A549 (cell line): ENCODE measurements around the gene ZNF350. TPM values are rescaled to one million over a fixed set of nuclear protein-coding genes. Genes with fewer than 3 reads are reported as not detected.

ENCODE experiments used
- ATAC-seq, 2 experiments: fragments of 200-7000 bp in 1 of 2; fragments of >200 bp in 1 of 2; cut with Nextera tagmentation in 1 of 2; cut with Tn5 transposase in 1 of 2; 3 replicates each; pipeline versions ENCODE4 v1.8.0 to v1.9.1; 2018 to 2020; ENCODE audit warnings: mild to moderate bottlenecking in 1 of 2, moderate library complexity in 1 of 2
- CTCF ChIA-PET: fragments of 300-600 bp; sonication (Branson Sonifier 250); formaldehyde crosslinking; extraction: SDS; loops from one replicate; lab custom pipeline; 2021; ENCODE audit warnings: antibody characterized with exemption, inconsistent platforms; lab: Yijun Ruan, JAX
- POLR2A ChIA-PET: fragments of 350-600 bp; formaldehyde crosslinking; extraction: SDS; loops from one replicate; lab custom pipeline; 2021; ENCODE audit warnings: antibody characterized with exemption, inconsistent platforms; lab: Yijun Ruan, JAX
- DNase-seq, 2 experiments: peaks; one replicate each; pipeline versions ENCODE4 v3.0.0 to v3.0.0-alpha.2; 2011 to 2016; ENCODE audit warnings: low read depth in 1 of 2, low spot score in 1 of 2
- FAIRE-seq: peaks from 2 replicates; lab custom pipeline; 2011; peaks lifted over from hg19 to GRCh38; lab: Jason Lieb, UNC
- H3K27ac ChIP-seq, 2 experiments: fragments of >200 bp; sonication (Bioruptor Twin); formaldehyde crosslinking; 3 replicates each; pipeline ENCODE4 v1.5.1; 2016 to 2017
- H3K4me1 ChIP-seq: fragments of >200 bp; sonication (Bioruptor Twin); formaldehyde crosslinking; 3 replicates; pipeline ENCODE4 v1.6.1; 2016
- H3K4me2 ChIP-seq: fragments of >200 bp; sonication (Bioruptor Twin); formaldehyde crosslinking; 3 replicates; pipeline ENCODE4 v1.6.1; 2016
- H3K4me3 ChIP-seq: fragments of >200 bp; sonication (Bioruptor Twin); formaldehyde crosslinking; 3 replicates; pipeline ENCODE4 v1.5.1; 2016
- H3K9me3 ChIP-seq: fragments of >200 bp; sonication (Bioruptor Twin); formaldehyde crosslinking; 3 replicates; pipeline ENCODE4 v1.6.1; 2016
- ATOH8 ChIP-seq: fragments of 250-450 bp; sonication (Bioruptor Pico); IDR thresholded peaks from 2 replicates; pipeline ENCODE4 v1.5.0; 2020; ENCODE audit warnings: low read depth, mild to moderate bottlenecking, moderate library complexity
- BHLHE40 ChIP-seq: IDR thresholded peaks from 2 replicates; pipeline ENCODE4 v1.6.1; 2012; ENCODE audit warnings: low read depth, low read length, inconsistent platforms
- CBX8 ChIP-seq: fragments of 200-600 bp; sonication (generic); IDR thresholded peaks from 2 replicates; pipeline ENCODE4 v1.6.1; 2016
- CHD4 ChIP-seq: fragments of 200-600 bp; sonication (generic); IDR thresholded peaks from 2 replicates; pipeline ENCODE4 v1.6.1; 2016; ENCODE audit warnings: antibody characterized with exemption, mild to moderate bottlenecking, borderline replicate concordance
- E2F6 ChIP-seq: IDR thresholded peaks from 2 replicates; pipeline ENCODE4 v1.6.1; 2012; ENCODE audit warnings: low read depth, borderline replicate concordance
- EHF ChIP-seq: fragments of 250-450 bp; sonication (Bioruptor Pico); IDR thresholded peaks from 2 replicates; pipeline ENCODE4 v1.5.0; 2020; ENCODE audit warnings: mild to moderate bottlenecking
- EP300 ChIP-seq, 2 experiments: fragments of >200 bp; sonication (Bioruptor Twin); formaldehyde crosslinking; IDR thresholded peaks; 2 replicates in 1 of 2; 3 replicates in 1 of 2; pipeline ENCODE4 v1.6.1; 2016 to 2017
- ESRRA ChIP-seq: fragments of 150-350 bp; IDR thresholded peaks from 2 replicates; pipeline ENCODE4 v1.6.1; 2014; ENCODE audit warnings: mild to moderate bottlenecking, low read length, borderline replicate concordance
- GATA3 ChIP-seq: IDR thresholded peaks from 2 replicates; pipeline ENCODE4 v1.6.1; 2012; ENCODE audit warnings: borderline replicate concordance
- HEYL ChIP-seq: fragments of 250-450 bp; sonication (Bioruptor Pico); IDR thresholded peaks from 2 replicates; pipeline ENCODE4 v1.8.0; 2021; ENCODE audit warnings: mild to moderate bottlenecking, moderate library complexity
- HMGXB4 ChIP-seq: fragments of 250-450 bp; sonication (Bioruptor Pico); IDR thresholded peaks from 2 replicates; pipeline ENCODE4 v1.5.0; 2021; ENCODE audit warnings: mild to moderate bottlenecking, moderate library complexity, borderline replicate concordance
- HOXB13 ChIP-seq: fragments of 250-450 bp; sonication (Bioruptor Pico); IDR thresholded peaks from 2 replicates; pipeline ENCODE4 v1.5.0; 2020; ENCODE audit warnings: low read depth, mild to moderate bottlenecking, moderate library complexity
- HOXB5 ChIP-seq: fragments of 250-450 bp; sonication (Bioruptor Pico); IDR thresholded peaks from 2 replicates; pipeline ENCODE4 v1.5.0; 2020; ENCODE audit warnings: mild to moderate bottlenecking, moderate library complexity
- JUN ChIP-seq, 2 experiments: fragments of >200 bp; sonication (Bioruptor Twin); formaldehyde crosslinking; IDR thresholded peaks; 2 replicates in 1 of 2; 3 replicates in 1 of 2; pipeline ENCODE4 v1.6.1; 2016 to 2017
- MAX ChIP-seq: IDR thresholded peaks from 2 replicates; pipeline ENCODE4 v1.6.1; 2012
- NFE2L2 ChIP-seq: fragments of 150-350 bp; conservative IDR thresholded peaks from 2 replicates; pipeline ENCODE4 v1.6.1; 2014; ENCODE audit warnings: low read length
- NR3C1 ChIP-seq: fragments of >200 bp; sonication (Bioruptor Twin); formaldehyde crosslinking; IDR thresholded peaks from 3 replicates; pipeline ENCODE4 v1.6.1; 2017
- PHF8 ChIP-seq: fragments of 200-600 bp; sonication (generic); IDR thresholded peaks from 2 replicates; pipeline ENCODE4 v1.6.1; 2016; ENCODE audit warnings: low read depth, mild to moderate bottlenecking, antibody characterized with exemption, moderate library complexity, borderline replicate concordance
- POLR2A ChIP-seq: IDR thresholded peaks from 2 replicates; pipeline ENCODE4 v1.6.1; 2012; ENCODE audit warnings: mild to moderate bottlenecking, low read length
- RFX5 ChIP-seq: fragments of 450-650 bp; IDR thresholded peaks from 2 replicates; pipeline ENCODE4 v1.7.1; 2014; ENCODE audit warnings: antibody characterized with exemption, mild to moderate bottlenecking, moderate library complexity
- SREBF2 ChIP-seq: fragments of 450-650 bp; IDR thresholded peaks from 2 replicates; pipeline ENCODE4 v1.6.1; 2014; ENCODE audit warnings: mild to moderate bottlenecking, moderate library complexity
- TP53 ChIP-seq: fragments of 250-450 bp; sonication (Bioruptor Pico); IDR thresholded peaks from 2 replicates; pipeline ENCODE4 v1.5.0; 2021; ENCODE audit warnings: mild to moderate bottlenecking, moderate library complexity
- USF2 ChIP-seq: fragments of 450-650 bp; IDR thresholded peaks from 2 replicates; pipeline ENCODE4 v1.6.1; 2014; ENCODE audit warnings: antibody characterized with exemption
- ZC3H11A ChIP-seq: fragments of 450-650 bp; IDR thresholded peaks from 2 replicates; pipeline ENCODE4 v1.6.1; 2014; ENCODE audit warnings: antibody characterized with exemption, mild to moderate bottlenecking
- ZFP36 ChIP-seq: fragments of 450-650 bp; IDR thresholded peaks from 2 replicates; pipeline ENCODE4 v1.6.1; 2014; ENCODE audit warnings: borderline replicate concordance; ENCODE audit not compliant: partially characterized antibody
- ZNF302 ChIP-seq: fragments of 250-450 bp; sonication (Bioruptor Pico); IDR thresholded peaks from 2 replicates; pipeline ENCODE4 v1.9.0; 2021; ENCODE audit warnings: inconsistent platforms, mild to moderate bottlenecking, moderate library complexity
- WGBS: methylation state at CpG from one replicate; pipeline ENCODE4 v1.1.6; 2017; ENCODE audit errors: missing lambda C conversion rate; 5-methylcytosine and 5-hydroxymethylcytosine counted together
- polyA minus RNA-seq: library from RNA; depleted of rRNA, polyadenylated mRNA; stranded (reverse); fragments of >200 nt; gene quantifications from 2 replicates; pipeline ENCODE4 v1.2.3, GENCODE V29; 2011; rRNA and poly(A)+ RNA removed
- polyA plus RNA-seq, 4 experiments: library from polyadenylated mRNA; depleted of rRNA in 3 of 4; stranded (reverse); fragments of >200 nt; fragmentation: RNase III in 1 of 4; extraction: RNeasy Plus Mini Kit Qiagen cat#74134 plus additional on column Dnase treatment in 1 of 4; gene quantifications; 2 replicates in 3 of 4; 3 replicates in 1 of 4; pipeline ENCODE4 v1.2.3, GENCODE V29; 2011 to 2017
- TF ChIP-seq, protein P1 (sequence below): IDR thresholded peaks from 2 replicates; pipeline ENCODE4 v1.6.1; 2012
- TF ChIP-seq, protein P2 (sequence below): fragments of 200-600 bp; sonication (generic); IDR thresholded peaks from 2 replicates; pipeline ENCODE4 v1.6.1; 2016; ENCODE audit warnings: antibody characterized with exemption, mild to moderate bottlenecking, moderate library complexity

Gene ZNF350
- polyA plus RNA-seq (2011; rRNA removed) (8.4 and 10.1 TPM in 2 replicates), polyA plus RNA-seq (2017; fragmentation: RNase III; extraction: RNeasy Plus Mini Kit Qiagen cat#74134 plus additional on column Dnase treatment) (5.8 to 8.2 TPM (median 6.0 TPM) in 3 replicates), polyA minus RNA-seq (7.3 and 7.6 TPM in 2 replicates)
- polyA plus RNA-seq (2012; cell fraction: cytosol; rRNA removed): 2.5 and 2.7 TPM in 2 replicates
- 2.0 and 2.4 TPM in 2 replicates for polyA plus RNA-seq (2012; cell fraction: nucleus; rRNA removed)

DNA sequence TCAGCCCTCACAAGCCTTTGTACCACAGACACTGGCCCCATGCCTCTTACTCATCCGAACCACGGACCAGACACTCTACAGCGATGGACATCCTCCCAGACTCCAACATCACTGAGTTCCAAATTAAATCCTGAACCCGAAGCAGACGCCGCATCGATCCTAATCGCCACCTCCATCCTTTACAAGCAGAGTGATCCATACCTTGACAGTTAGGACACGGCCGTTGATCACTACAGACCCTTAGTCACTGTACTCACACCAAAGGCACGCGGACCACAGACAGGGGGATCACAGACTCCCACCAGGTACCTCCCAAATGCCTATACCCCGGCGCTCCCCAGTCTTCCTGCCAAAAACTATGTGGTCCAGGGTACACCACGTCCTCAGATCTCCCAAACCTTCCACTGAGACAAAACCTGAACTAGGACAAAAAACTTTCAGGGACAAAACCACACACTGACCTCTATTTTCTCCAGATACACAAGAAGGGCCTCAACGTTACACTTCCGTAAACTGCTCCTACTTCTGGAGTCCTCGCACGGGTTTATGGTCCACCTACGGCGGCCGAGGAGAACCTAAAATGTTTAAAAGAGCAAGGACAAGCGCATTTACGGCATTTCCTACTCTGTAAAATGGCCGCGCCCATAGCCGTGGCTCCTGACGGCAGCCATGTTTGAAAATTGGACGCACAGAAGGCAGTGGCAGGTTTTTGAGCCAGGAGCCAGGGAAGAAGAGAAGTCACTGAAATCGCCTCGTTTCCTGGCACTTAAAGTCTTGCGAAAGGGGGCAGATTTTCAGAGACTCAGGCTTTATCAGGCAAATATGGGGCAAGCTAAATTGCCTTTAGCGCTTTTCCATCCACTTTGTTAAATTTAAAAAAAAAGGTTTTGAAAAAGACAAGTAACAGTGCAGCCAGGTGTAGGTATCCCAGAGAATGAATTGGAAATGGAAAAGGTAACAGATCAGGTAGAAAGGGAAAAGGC lies at the start of gene ZNF350:
Gene ZNF350, minus strand, starts transcription at position 532 of the 983 bp plus-strand sequence. CDS start 12,480 bp downstream, outside the sequence.
- Histone ChIP-seq H3K4me2 (peak within 1 kb of the TSS; percentile 48), H3K4me3 (peak within 1 kb of the TSS; percentile 78), H3K27ac (peak within 1 kb of the TSS; percentile 54 to 75; a peak in 5 of 6 replicates), H3K4me1 (no peaks in the 10 kb centered on the region), H3K9me3 (peaks cover 94% of the 10 kb centered on the region)
- ChIA-PET POLR2A (no interaction called here), CTCF (interaction anchor here (0.6 to 0.7 kb wide), 2 partner anchors 8 to 378 kb away, joined by 3 read pairs; no protein-coding TSS in a partner anchor)
- DNase-seq: peak; percentile 50 to 98
- 8% methylated on average over 33 of the region's 33 CpGs for WGBS
- FAIRE-seq: peak; percentile 82
- peak; percentile 95 to 97 for ATAC-seq
- 0 out of 2 replicates have a peak, but pooled peaks have one; percentile 34 for TF ChIP-seq E2F6
- TF ChIP-seq HOXB5 (CRISPR knock-in tag): peak; percentile 61; the same call in 1 of the 2 replicates
- no peak for TF ChIP-seq ZFP36
- TF ChIP-seq MAX: peak; percentile 72; the same call in 1 of the 2 replicates
- TF ChIP-seq NR3C1: no peak
- no peak for TF ChIP-seq ESRRA
- TF ChIP-seq, protein P1, sequence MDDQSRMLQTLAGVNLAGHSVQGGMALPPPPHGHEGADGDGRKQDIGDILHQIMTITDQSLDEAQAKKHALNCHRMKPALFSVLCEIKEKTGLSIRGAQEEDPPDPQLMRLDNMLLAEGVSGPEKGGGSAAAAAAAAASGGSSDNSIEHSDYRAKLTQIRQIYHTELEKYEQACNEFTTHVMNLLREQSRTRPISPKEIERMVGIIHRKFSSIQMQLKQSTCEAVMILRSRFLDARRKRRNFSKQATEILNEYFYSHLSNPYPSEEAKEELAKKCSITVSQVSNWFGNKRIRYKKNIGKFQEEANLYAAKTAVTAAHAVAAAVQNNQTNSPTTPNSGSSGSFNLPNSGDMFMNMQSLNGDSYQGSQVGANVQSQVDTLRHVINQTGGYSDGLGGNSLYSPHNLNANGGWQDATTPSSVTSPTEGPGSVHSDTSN: peak; percentile 25; the same call in 1 of the 2 replicates
- peak; percentile 42; the same call in 1 of the 2 replicates for TF ChIP-seq GATA3
- no peak for TF ChIP-seq EP300 (IDR thresholded peaks at IDR 0.05)
- TF ChIP-seq RFX5: no peak
- TF ChIP-seq PHF8: peak; percentile 65
- no peak for TF ChIP-seq BHLHE40
- TF ChIP-seq JUN (IDR thresholded peaks at IDR 0.05): peak in 1 of 2 experiments; percentile 68; a peak in 3 of 5 replicates
- TF ChIP-seq, protein P2, sequence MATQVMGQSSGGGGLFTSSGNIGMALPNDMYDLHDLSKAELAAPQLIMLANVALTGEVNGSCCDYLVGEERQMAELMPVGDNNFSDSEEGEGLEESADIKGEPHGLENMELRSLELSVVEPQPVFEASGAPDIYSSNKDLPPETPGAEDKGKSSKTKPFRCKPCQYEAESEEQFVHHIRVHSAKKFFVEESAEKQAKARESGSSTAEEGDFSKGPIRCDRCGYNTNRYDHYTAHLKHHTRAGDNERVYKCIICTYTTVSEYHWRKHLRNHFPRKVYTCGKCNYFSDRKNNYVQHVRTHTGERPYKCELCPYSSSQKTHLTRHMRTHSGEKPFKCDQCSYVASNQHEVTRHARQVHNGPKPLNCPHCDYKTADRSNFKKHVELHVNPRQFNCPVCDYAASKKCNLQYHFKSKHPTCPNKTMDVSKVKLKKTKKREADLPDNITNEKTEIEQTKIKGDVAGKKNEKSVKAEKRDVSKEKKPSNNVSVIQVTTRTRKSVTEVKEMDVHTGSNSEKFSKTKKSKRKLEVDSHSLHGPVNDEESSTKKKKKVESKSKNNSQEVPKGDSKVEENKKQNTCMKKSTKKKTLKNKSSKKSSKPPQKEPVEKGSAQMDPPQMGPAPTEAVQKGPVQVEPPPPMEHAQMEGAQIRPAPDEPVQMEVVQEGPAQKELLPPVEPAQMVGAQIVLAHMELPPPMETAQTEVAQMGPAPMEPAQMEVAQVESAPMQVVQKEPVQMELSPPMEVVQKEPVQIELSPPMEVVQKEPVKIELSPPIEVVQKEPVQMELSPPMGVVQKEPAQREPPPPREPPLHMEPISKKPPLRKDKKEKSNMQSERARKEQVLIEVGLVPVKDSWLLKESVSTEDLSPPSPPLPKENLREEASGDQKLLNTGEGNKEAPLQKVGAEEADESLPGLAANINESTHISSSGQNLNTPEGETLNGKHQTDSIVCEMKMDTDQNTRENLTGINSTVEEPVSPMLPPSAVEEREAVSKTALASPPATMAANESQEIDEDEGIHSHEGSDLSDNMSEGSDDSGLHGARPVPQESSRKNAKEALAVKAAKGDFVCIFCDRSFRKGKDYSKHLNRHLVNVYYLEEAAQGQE: no peak
- no peak for TF ChIP-seq CHD4
- TF ChIP-seq EHF (CRISPR knock-in tag): 0 out of 2 replicates have a peak, but pooled peaks have one; percentile 57
- 0 out of 2 replicates have a peak, but pooled peaks have one; percentile 65 for TF ChIP-seq ATOH8
- TF ChIP-seq ZC3H11A: no peak
- no peak for TF ChIP-seq CBX8
- peak; percentile 76; the same call in 1 of the 2 replicates for TF ChIP-seq HOXB13 (CRISPR knock-in tag)
- TF ChIP-seq USF2: no peak
- no peak for TF ChIP-seq TP53
- no peak for TF ChIP-seq NFE2L2
- TF ChIP-seq HEYL (CRISPR knock-in tag): no peak
- no peak for TF ChIP-seq ZNF302 (CRISPR knock-in tag)
- TF ChIP-seq HMGXB4: no peak
- TF ChIP-seq SREBF2: no peak
- TF ChIP-seq POLR2A: no peak; the same call in 1 of the 2 replicates
